ENCODE measurements around the gene PRKN.

The PRKN gene

GRCh38 chr6:161376367-161376766 lies 1351.2 kb downstream of the PRKN start:
- no peak for DNase-seq (ENCODE audit: low read depth in 1 of 2, low spot score in 1 of 2)

DNA sequence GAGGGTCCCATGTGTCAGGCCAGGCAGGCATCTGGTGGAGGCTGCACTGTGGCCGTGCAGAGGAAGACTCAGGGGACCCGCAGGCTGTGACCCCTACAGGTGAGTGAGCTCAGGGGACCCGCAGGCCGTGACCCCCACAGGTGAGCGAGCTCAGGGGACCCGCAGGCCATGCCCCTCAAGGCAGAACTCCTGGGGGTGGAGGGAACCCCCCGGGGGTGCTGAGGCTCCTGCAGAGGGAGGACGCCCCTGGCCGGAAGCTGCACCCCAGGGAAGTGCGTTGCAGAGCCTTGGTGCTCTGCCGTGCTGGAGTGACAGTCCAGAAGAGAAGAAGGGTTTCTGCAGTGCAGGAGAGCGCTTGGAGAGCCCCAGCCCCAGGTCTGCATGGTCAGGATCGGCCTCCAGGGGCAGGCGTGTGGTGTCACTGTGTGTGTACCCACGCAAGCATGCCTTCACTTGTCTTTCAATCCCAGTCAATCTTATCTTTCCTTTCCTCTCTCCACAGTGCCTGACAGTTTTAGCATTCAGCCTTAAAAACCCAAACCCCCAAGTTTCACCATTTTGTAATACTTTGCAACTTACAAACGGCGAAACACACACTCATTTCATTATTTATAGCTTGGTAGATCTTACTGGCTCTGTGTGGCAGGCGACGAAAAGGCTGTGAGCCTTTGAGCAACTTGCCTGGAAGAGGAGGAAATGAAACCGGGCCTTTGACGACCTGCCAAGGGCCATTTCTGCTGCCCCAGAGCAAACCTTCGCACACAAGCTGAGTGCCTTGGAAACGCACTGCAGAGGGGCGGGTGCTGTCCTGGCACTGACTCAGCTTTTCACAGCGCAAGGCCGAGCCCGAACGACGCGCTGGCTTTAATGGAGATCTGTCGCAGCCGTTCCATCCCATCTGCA lies 1352.3 kb downstream of the PRKN start:
- no peak for DNase-seq (ENCODE audit: low read depth in 1 of 2, low spot score in 1 of 2)

- peak; percentile 24 to 27 for DNase-seq (ENCODE audit: low read depth in 1 of 2, low spot score in 1 of 2)
These were observed 1353.6 kb downstream of the PRKN start for GRCh38 chr6:161373905-161374451.

- no peak for DNase-seq (ENCODE audit: low read depth in 1 of 2, low spot score in 1 of 2)
These were observed 1355.2 kb downstream of the PRKN start for GRCh38 chr6:161372422-161372793.

DNA sequence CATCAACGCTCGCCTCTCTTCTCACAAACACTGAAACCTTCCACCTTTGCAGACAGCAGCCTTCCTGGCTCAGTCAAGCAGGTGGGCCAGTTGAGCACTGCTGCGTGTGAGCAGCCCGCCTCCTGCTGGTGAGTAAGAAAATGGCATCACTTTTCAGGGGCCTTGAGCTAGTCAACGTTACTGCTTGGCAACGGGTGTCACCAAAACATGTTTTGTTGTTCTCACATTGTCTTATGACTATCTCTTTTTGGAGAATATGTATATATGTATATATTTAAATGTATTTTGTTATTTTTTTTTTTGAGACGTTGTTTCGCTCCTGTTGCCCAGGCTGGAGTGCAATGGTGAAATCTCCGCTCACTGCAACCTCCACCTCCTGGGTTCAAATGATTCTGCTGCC lies 1356.7 kb downstream of the PRKN start:
- peak; percentile 28 to 48 for DNase-seq (ENCODE audit: low read depth in 1 of 2, low spot score in 1 of 2)

- DNase-seq (ENCODE audit: low read depth in 1 of 2, low spot score in 1 of 2): no peak
These were observed 1358.2 kb downstream of the PRKN start for GRCh38 chr6:161369339-161369738.

DNA sequence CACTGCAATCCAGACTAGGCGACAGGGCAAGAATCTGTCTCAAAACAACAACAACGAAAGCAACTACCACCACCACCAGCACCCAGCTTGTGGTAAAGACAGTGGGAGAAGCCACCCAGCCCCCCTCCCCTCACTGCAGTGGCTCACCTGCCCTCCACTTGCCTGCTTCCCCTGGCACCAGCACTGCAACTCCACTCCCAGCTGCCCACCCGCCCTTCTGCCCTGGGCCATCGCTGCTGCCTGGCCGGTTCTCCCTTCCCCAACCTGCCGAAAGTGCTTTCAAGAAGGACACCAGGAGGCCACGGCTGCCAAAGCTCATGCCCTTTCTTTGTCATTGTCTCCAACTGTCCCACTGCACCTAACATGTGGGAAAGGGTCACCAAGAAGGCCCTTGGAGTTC lies 1359.1 kb downstream of the PRKN start:
- DNase-seq (ENCODE audit: low read depth in 1 of 2, low spot score in 1 of 2): no peak

DNA sequence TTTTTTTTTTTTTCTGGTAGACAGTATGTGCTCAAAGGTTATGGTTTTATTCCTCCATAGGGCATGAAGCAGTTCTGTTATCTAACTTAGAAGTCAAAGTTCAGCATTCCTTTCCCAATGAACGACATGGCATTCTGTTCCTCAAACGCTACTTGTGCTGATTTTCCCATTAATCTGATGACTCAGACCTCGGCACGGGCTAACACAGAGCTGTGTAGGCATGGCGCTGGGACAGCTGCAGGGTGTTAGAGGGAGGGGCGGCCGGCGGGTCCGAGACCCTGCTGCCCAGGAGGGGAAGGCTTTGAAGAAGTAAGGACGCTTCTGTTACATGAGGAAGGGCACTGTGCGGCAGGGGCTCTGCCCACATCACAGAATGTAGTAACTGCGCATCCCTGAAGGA lies 1360.1 kb downstream of the PRKN start:
- no peak for DNase-seq (ENCODE audit: low read depth in 1 of 2, low spot score in 1 of 2)

DNA sequence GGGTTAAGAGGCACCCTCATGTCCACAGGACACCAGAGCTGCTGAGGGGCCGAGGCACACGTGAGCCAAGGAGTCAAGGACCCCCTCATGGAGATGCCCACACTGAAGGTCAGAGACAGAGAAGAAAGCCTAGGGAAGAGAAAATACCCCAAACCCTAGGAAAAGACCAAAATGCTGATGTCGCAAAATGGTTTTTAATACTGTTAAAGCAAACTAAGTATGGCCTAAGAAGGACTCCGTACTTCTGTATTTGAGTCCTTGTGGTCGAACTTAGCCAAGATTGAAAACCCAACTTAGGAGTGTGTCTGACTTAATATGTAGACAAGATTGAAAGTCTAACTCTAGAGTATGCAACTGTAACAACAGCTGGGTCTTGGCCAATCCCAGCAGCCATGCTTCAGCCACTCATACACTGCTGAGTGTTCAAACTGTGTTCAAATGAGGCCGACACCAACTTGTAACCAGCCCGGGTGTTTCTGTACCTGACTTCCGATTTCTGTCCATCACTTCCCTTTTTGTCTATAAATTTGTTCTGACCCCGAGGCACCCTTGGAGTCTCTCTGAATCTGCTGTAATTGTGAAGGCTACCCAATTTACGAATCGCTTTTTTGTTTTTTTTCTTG lies 1361.2 kb downstream of the PRKN start:
- no peak for DNase-seq (ENCODE audit: low read depth in 1 of 2, low spot score in 1 of 2)

DNA sequence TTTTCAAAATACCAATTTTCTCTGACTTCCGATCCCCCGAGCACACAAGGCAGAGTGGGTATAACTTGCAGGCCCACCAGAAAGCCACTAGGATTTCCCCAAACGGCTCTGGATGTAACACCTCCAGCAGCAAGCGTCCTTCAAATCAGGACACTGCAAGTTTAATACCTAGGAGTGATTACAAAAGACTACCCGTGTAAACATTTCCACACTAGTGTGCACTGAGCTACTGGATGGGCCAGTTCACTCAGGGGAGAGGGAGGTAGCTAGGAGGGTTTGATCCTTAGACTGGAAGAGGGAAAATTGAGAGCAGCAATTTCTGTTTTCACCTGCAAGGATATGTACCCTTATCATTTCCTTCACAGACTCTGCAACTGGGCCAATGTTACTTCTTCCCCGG lies 1361.9 kb downstream of the PRKN start:
- DNase-seq (ENCODE audit: low read depth in 1 of 2, low spot score in 1 of 2): no peak

DNA sequence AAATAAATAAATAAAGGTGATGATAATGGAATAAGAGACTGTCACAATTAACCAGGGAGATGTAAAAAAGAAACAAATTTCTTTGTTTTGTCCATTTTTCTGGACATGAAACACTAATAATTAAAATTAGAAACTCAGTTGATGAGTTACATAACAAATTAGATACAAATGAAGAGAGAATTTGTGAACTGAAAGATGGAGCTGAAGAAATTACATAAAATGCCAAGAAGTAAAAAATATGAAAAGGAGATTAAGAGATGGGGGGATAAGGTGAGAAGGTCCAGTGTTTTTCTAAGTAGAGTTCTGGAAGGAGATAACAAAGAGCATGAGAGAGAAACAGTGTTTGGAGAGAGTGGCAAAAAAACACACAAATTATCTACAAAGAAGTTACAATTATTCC lies 1364.3 kb downstream of the PRKN start:
- DNase-seq (ENCODE audit: low read depth in 1 of 2, low spot score in 1 of 2): no peak

DNA sequence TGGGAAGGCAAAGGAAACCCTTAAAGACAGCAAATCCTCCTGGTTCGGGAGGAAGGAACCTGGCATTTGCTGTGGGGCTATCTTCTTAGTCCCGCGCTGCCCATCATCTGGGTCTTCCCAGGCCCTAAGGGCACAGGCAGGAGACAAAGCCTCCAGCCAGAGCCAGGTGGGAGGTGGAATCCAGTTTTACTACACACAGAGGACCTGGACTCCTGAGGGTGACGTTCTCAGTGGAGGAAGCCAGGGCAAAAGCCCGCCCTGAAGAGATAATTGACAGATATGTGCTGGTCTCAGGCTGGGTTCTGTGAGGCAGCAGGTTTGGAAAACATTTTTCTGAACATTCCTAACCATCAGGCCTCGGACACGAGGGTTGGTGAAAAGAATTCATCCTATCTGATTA lies 1365.3 kb downstream of the PRKN start:
- DNase-seq (ENCODE audit: low read depth in 1 of 2, low spot score in 1 of 2): no peak

- no peak for DNase-seq (ENCODE audit: low read depth in 1 of 2, low spot score in 1 of 2)
These were observed 1366.0 kb downstream of the PRKN start for GRCh38 chr6:161361529-161361928.

DNA sequence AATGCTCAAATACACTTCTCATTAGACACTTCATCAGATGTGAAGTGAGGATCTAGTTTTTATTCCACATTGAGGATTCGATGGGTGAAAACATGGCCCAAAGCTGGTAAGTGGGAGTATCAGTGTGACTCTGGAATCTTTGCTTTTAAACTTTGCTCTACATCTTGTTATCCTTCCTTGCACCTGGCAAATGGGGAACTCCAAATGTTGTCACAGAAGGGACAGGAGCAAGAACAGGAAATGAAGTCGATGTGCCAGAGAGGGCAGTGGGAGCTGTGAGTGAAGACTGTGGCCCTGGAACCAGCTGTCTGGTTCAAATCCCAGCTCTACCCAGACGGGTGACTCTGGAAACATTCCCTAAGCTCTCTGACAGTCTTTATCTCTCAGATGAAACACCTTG lies 1367.0 kb downstream of the PRKN start:
- DNase-seq (ENCODE audit: low read depth in 1 of 2, low spot score in 1 of 2): no peak

GRCh38 chr6:161359618-161359945 lies 1368.0 kb downstream of the PRKN start:
- no peak for DNase-seq (ENCODE audit: low read depth in 1 of 2, low spot score in 1 of 2)

DNA sequence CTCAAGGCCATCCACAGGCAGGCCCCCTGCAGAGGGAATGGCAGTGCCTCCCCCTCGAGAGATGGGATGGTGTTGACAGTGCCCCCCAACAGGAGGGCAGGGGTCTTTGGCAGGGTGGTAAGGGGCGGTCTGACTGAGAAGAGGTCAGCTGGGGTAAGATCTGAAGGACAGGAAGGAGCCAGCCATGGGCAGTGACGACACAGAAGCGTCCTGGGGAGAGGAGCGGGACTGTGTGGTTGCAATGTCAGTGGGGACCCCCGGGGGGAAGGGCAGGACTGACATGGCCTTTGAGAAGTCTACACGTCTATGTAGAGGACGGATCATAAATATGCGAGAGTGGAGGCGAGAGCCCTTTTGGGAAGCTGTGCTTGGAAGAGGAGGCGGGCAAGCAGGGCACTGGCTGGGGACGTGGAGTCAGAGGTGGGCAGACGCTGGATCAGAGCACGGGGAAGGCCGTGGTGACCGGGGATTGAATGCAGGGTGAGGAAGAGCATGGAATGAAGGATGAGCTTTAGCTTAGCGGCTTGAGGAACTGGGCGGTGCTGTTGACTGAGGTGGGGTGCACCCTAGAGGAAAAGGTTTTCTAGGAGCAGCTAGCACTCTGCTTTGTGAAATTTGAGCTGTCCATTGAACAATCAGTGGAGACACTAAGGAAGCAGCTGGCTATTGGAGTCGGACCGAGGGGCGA lies 1371.3 kb downstream of the PRKN start:
- no peak for DNase-seq (ENCODE audit: low read depth in 1 of 2, low spot score in 1 of 2)

GRCh38 chr6:161355696-161356095 lies 1371.9 kb downstream of the PRKN start:
- DNase-seq (ENCODE audit: low read depth in 1 of 2, low spot score in 1 of 2): no peak

- DNase-seq (ENCODE audit: low read depth in 1 of 2, low spot score in 1 of 2): no peak
These were observed 1372.6 kb downstream of the PRKN start for GRCh38 chr6:161354956-161355355.

DNA sequence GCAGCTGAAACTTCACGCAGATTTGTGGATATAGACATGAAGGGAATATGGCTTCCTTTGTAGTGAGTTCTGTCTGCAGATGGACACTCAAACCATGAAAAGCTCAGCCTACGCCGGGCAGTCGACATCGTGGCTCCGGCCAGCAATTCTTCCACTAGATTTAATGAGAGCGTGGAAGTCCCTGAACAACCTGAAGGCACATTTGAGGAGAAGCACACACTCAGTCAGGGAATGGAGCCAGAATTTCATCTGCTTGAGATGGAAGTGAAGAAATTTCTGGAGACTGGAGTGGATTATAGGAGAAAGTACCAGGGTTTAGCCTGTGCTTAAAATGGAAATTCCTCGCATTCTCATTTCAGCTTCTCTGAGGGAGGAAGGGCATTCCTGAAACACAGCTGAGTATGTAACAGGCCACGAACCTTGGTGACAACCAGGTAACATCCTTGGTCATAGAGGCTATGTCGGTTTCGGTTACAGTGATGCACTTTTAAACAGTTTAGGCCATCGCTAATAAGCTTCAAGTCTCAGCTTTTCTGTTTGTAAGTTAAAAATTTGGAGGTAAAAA lies 1373.2 kb downstream of the PRKN start:
- no peak for DNase-seq (ENCODE audit: low read depth in 1 of 2, low spot score in 1 of 2)

GRCh38 chr6:161353208-161353613 lies 1374.4 kb downstream of the PRKN start:
- DNase-seq (ENCODE audit: low read depth in 1 of 2, low spot score in 1 of 2): no peak

GRCh38 chr6:161351858-161352257 lies 1375.7 kb downstream of the PRKN start:
- no peak for DNase-seq (ENCODE audit: low read depth in 1 of 2, low spot score in 1 of 2)

GRCh38 chr6:161349886-161350285 lies 1377.7 kb downstream of the PRKN start:
- no peak for DNase-seq (ENCODE audit: low read depth in 1 of 2, low spot score in 1 of 2)

Measured in activated T-helper 1 cell treated with anti-CD3 and anti-CD28 coated beads, Interleukin-2, amount 50 U/mL, for 16 hours (primary cell).